Suppressor macrophage treated with lipopolysaccharide for 1 hour (primary cell): ENCODE measurements around the gene TSPAN2.

ENCODE experiments used
- DNase-seq, 3 donors: peaks; one replicate each; pipeline ENCODE4 v3.0.0-alpha.2; 2020 to 2022

Gene TSPAN2

DNA sequence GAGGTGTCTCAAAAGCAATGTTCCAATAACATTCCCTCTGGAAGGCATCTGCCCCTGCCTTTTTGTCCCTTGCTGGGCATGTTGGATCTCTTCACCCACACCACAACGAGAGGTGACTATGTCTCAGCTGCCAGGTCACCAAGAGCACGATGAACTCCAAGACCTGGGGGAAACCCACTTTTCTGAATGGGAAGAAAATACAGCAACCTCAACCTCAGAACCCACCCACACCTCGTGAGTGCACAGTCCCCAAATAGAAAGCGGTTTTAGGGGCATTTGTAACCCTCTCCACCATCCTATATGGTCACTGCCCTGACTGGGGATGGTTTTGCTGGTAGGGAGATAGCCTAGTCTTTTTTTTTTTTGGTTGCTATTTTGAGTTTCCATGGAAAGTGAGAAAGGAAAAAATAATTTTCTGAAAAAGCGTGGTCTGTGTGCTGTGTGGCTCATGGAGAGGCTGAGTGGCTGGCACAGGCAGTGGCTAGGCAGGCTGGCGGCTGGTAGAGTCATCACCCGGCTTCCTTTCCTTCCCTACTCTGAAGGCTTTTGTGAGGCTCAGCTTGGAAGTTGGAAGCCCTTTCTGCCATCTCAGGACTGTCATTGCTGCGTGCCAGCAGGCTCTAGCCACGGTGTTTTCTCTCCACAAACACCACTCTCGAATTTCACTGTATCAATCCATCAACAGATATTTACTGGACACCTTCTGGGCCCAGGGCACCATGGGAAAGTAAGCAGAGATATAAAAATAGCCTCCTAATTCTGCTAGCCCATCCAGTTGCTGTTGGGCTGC is 15.8 kb downstream of the TSPAN2 start:
- DNase-seq: no peak

DNA sequence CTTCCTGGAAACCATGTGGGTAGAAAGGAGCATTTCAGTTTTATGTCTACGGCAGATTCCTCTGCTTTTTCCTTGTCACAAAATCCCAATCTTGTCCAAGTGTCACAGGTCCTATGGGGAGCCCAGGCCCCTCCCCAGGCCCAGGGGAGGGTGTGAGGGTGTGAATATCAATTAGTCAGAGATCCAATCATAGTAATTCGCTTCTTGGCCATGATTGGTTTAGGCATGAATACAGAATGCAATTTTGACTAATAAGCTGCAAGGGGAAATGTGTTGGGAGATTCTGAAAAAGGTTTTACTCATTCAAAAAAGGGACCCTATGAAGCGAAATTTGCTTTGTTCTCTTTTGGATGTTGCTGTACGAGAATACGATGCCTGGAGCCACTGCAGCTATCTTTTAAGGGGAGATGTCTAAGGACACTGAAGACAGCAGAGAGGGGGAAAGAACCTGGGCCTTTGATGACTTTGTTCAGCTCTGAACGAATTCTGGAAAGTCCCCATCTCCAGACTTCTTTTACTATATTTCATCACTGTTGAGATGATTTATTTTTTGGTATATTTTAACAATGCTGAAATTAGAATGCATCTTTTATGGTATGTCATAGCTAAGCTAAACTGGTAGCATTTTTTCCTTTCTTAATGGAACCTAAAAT is 18.2 kb downstream of the TSPAN2 start:
- DNase-seq: peak; percentile 35 to 46 (median 40)

DNA sequence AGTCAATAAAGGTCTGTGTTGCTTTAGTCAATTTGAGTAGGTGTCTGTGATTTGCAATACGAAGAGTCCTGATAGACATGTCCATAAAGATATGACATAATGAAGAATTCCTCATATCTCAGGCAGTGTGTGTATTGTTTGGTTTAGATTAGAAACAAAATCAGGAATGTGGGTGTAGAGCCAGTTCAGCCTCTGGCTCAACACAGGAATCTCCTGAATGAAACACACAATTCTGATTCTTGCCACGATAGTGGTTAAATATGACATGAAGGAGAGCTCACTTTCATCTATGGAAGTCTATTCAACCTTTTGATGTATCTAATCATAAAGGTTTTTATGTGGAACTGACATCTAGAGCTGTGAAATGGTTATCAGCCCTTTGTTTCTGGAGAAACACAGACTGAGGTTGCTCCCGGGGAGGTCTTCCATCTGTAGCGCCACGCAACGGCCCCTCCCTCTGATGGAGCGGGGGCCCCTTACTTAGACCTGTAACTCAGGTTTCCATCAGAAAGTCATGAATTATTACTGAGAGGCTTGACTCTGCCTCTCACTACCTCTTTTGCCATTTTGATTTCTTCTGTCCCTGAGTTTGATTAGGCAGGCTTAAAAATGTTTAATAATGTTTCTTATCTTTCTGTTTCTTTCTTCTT is 19.5 kb downstream of the TSPAN2 start:
- peak in 2 of 3 donors; percentile 8 to 32 for DNase-seq

DNA sequence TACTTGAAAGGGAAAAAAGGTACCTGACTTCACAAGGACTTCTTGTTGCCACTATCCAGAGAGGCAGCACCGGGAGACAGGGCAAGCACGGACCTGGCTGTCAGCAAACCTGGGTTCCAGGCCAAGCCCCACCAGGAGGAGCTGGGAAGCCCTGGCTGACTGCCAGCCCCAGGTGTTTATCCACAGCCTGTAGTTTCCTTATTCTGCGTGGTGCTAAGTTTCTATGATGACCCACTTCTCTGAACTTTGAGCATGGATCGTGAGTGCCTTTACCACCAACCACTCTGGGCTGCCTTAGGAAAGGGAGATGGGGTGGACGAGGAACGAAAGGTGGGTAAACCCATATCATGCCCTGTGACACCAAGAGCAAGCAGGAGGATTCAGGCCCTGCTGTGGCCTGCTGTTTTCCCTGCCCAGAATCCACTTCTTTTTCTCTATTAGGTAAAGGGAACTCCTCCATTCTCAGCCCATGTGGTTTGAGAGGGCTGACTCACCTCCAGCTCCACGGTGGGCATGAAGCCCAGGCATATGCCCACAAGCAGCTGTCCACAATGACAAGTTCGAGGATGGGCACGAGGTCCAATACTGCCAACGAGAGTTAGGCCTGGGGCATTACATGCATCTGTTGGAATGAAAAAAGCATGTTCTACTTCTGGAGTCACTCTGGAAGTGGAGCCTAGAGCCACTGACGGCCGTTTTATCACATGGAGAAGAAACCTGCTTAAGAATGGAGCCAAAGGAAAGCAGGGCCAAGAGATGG is 20.3 kb downstream of the TSPAN2 start:
- no peak for DNase-seq

DNA sequence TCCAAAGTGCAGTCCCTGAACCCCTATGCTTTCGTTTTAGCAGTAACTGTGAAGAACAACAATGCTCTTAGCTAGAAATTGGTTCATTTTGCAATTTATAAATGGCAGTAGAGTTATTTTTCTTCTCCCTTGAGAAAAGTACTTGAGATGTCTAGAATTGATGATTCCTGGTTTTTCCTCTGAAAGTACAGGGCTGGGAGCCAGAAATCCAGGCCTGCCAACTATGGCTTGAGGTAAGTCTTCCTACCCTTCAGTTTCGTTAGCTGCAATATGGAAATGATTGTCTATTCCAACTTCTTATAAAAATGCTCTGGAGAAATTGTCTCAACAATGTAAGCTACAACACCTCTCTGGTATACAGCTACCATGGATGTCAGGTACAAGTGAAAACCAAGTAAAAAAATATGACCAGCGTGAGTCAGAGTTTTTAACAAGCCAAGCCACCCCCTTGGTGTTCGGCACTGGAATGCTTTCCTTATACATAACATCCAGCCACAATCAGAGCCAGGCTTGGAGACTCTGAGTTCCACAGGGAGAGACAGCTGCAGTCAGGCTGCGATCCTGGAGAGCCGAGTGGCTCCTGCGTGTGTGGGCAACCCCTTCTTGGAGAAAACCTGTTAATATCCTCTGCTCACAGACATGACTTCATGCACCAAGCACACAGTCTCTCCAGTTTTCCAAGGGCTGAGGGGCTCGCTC is 22.0 kb downstream of the TSPAN2 start:
- DNase-seq: no peak

DNA sequence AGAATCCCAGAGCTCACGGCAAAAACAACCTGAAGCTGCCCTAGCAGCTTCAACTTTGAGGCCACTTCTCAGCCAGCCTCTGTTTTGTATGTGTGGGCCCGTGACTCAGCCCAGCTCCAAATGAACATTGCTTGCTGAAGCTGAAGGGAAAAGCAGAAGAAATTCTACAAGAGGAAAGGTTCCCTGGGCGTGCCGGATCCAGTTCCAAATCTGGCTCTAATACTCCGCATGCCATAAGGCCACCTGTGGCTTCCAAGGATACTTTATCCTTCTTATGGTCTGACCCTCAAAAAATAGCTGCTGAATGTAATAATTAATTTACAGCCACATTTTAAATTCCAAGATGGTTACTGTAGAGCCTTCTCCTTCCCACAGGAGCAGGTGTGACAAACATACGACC is 24.3 kb downstream of the TSPAN2 start:
- DNase-seq: no peak

DNA sequence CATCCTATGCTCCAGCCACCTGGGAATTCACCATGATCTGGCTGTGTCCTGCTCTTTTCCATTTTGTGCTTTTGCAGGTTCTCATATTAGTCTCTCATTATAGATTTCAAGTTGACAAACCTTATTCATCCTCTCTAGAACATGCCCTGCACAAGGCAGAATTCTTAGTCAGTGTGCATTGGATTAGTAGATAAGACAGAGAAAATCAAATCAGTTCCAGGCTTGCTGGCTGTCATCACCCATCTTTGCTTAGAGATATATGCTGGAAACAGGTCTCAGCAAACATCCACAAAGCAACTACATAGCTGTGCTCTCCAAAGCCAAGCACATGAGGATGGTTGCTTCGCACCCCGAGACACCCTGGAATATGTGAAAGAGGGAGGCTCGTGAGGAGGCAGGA is 24.8 kb downstream of the TSPAN2 start:
- DNase-seq: no peak

DNA sequence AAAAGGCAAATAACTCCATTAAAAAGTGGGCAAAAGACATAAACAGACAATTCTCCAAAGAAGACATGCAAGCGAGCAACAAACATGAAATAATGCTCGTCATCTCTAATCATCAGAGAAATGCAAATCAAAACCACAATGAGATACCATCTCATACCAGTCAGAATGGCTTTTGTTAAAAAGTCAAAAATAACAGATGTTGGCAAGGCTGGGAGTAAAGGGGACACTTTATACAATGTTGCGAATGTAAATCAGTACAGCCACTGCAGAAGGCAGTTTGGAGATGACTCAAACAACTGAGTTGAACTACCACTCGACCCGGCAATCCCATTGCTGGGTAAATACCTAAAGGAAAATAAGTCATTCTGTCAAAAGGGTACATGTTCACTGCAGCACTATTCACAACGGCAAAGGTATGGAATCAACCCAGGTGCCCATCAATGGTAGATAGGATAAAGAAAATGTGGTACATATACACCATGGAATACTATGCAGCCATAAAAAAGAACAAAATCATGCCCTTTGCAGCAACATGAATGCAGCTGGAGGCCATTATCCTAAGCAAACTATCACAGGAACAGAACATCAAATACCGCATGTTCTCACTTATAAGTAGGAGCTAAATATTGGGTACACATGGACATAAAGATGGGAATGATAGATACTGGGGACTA is 25.9 kb downstream of the TSPAN2 start:
- DNase-seq: no peak

DNA sequence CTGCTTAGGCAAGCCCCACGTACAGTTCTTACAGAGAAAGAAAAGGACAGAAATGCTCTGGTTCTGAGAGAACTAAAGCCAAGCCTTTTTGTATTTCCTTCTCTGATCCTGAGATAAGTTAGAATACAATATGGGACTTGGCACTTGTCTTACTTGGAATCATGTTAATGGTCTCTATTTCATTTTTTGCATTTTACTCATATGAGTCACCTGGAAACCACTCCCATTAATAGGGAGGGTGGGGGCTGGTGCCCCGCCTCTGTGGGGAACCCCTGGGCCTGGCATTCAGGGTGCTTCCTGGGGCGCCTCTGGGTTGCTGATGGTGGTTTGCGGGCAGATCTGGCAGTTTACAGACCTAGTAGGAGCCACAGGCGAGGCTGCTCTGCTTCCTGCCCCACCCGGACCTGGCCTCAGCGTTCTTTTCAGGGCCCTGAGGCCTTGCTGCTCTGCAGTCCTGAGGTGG is 26.7 kb downstream of the TSPAN2 start:
- peak; percentile 35 to 54 (median 38) for DNase-seq

DNA sequence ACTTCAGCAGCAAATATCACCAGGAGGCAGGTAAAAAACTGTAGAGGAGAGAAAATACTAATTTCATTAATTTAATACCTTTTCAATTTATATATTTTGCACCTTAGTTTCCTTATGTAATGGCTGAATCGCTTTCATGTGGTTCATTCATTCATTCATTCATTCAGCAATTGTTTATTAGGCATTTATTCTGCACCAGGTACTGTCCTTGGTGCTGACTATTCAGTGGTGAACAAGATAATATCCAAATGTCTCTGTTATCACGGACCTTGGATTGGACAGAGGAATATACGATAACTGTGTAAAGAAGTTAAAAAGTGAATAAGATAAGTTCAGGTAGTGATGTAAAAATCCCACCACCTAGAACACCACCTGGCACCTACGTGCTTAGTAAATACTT is 28.8 kb downstream of the TSPAN2 start:
- no peak for DNase-seq

DNA sequence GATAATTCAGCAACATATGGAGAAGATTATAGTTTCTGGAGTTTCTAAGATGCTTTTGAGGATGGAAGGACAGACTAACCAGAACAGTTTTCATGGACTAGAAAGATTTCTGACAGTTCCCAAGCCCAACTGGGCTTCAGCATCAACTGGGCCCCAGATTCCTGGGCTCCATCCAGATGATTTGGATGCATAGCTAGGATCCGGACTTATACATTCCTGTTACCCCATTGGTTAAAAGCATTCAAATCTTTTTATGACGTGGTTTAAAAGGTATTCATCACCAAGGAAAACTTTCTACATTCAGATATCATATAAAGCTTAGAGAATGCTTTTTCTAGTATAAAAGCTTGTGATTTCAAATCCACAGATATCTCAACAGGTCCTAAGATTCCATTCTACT is 30.0 kb downstream of the TSPAN2 start:
- DNase-seq: no peak

DNA sequence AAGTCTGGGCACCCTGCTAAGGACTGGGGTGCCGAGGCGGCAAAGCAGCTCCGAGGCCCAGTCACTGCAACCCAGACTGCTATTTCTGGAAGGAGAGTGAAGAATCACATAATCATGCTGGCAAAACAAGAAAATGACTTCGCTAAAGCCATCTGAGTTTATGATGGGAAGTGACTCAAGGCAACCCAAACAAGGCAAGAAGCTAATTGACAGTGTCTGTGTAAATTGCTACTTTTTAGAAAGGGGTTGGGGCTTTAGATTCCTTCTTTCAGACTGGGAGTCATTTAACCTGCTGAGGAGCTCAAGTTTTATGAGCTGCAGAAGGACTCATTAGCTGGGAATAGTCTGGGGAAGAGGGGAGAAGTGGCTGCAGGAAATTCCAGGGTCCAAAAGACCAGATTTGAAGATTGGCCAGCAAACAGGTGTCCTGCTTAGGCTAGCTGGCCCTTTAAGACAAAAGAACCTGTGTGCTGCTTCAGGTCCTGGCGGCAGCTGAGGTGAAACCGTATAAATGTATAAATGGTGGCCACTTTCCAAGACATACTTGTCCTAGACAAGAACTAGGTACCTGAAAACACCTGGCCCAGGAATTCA is 31.5 kb downstream of the TSPAN2 start:
- DNase-seq: no peak

DNA sequence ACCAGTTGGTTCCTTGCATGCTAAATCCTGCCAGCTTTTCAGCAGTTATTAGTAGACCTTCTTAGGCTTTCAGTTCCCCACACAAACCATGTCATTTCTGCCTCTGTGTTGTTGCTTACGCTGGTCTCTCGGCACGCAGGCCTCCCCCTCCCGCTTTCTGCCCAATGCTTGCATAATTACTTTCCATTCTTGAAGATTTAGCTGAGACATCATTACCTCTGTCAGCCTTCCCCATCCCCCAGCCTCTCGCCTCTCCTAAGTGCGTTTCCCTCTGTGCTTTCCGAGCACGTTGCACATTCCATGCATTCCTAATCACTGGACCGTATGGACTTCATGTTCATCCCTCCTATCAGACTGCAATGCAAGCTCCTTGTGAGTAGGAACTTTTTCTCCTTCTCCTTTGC is 32.9 kb downstream of the TSPAN2 start:
- DNase-seq: peak; percentile 64 to 69 (median 68)

DNA sequence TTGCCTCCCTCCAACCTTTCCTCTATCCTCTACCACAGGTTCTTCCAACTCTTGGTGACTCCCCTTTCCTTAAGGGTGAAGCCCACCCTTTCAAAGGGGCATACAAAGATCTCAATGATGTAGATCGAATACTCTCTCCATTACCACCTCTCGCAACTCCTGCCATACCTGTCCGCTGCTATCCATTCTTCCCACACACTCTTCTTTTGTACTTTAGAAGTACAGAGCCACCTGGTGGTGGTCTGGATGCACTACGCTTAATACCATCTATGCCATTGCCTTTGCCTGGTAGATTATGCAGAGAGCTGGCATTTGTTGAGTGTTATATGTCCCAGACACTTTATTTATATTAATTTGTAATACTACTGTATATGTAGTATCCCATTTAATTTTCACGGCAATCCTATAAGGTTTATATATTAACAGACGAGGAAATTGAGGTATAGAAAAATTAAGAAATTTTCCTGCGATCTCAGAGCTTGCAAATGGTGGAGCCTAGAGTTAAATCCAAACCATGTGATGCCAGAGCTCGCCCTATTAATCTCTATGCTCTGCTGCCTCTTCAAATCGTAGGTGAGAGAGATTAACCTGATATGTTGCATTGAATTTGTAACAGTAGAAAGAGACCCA is 36.7 kb downstream of the TSPAN2 start:
- peak; percentile 67 to 73 (median 72) for DNase-seq

DNA sequence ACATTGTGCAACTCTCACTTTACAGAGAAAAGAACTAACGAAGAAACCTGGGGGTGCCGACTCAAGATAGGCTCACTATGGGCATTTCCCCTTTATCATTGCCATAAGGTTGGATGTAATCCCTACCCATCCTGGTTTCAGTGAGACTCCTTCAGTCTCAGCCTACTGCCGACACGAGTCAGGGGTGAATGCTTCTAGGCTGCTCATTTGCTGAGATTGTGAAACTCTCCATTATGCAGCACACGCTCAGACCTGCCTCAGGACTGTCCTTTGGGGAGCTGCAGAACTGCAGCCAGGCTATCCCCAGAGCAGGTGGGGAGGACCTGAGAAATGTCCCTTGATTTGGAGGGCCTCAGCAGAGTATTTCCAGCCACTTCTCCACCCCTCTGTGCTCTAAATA is 37.5 kb downstream of the TSPAN2 start:
- DNase-seq: no peak

DNA sequence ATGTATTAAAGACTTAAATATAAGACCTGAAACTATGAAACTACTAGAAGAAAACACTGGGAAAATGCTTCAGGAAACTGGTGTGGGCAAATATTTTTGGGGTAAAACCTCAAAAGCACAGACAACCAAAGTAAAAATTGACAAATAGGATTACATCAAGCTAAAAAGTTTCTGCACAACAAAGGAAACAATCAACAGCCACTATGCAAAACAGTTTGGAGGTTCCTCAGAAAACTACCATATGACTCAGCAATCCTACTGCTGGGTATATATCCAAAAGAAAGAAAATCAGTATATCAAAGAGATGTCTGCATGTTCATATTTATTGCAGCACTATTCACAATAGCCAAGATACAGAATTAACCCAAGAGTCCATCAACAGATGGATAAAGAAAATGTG is 42.6 kb downstream of the TSPAN2 start:
- peak in 2 of 3 donors; percentile 45 to 50 for DNase-seq

DNA sequence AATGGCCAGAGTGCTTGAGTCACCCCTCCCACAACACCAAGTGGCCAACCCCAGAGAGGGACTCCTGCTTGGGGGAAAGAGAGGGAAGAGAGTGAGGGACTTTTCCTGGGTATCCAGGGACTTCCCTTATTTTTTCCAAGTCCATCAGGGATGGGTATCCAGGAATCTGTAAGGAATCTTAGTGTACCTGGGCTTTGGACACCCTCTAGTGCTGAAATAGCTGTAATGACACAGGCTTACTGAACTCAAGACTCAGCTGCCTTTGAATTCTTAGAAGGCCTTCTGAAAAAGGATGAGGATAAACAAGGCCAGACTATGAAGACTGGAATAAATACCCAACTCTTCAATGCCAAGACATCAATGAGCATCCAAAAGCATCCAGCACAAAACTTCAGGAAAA is 47.6 kb downstream of the TSPAN2 start:
- DNase-seq: no peak

DNA sequence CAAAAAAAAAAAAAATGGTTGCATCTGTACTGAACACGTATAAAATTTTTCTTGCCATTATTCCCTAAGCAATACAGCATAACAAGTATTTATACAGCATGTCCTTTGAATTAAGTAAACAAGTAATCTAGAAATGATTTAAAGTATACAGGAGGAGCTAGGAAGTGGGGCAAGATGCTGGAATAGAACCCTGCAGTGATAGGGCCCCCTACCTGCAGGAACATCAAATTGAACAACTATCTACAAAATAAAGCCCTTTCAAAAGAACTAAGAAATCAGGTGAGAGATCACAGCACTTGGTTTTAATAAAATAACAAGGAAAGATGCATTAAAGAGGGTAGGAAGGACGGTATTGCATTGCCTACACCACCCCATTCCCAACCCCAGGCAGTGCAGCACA is 48.8 kb downstream of the TSPAN2 start:
- DNase-seq: no peak

DNA sequence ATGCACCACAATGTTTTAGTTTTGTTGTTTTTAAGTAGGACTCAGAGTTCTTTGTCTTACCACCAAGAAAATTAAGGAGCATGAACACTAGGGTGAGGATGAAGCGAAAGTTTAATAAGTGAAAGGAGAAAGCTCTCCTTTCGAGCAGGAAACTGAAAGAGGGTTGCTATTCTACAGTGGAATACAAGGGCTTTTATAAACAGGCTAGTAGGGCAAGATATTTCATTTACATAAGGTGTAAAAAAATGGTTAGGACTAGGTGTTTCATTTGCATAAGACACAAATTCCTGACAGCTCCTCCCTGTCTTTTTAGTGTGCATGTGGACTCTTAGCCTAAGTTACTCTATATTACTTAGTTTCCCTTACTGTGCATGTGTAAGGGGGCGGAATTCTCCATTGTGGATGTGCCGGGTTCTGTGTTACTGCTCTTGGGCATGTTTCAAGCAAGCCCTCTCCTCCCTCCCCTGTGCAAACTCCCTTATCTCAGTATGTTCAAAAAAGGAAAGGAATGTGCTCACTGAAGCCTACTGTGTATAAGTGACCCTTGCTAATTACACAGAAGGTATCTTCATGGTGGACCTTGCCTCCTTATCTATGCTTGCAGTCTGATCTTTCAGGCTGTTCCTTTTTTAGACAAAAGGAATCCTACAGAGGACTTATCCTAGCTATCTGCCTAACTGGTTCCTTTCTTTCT is 52.3 kb downstream of the TSPAN2 start:
- no peak for DNase-seq

DNA sequence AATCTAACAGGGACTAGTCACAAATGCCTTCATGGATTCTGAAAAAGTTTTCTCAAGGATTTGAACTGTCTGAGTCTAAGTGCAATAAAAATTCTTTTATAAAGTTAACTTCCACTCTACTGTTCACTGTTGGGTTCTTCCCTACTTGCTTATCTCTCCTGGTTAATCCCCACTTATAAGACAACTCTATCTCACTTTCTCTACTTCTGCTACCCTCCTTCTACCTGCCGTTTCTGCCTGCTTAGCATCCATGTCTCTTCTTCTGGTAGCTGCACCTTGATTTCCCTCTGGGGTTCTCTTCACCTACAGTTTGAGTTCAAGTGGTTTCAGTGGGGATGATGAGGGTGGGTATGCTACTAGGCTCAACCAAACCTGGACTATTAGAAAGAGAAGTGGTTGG is 53.7 kb downstream of the TSPAN2 start:
- DNase-seq: no peak
